Stimulated activated CD8-positive, alpha-beta memory T cell treated with anti-CD3 and anti-CD28 coated beads, Interleukin-4, amount 100 ng/mL, for 1 hour (primary cell): ENCODE results near the gene CSMD2.

Source experiments
- DNase-seq, 2 donors: peaks; one replicate each; pipeline ENCODE4 v3.0.0-alpha.2; 2020; ENCODE audit warnings: low read depth in 2 of 2, low spot score in 1 of 2

The CSMD2 gene

GRCh38 chr1:33692206-33693188, 472.5 kb downstream of the CSMD2 start:
- no peak for DNase-seq

- no peak for DNase-seq
These were observed 478.0 kb downstream of the CSMD2 start for GRCh38 chr1:33687000-33687399.

- no peak for DNase-seq
These were observed 478.5 kb downstream of the CSMD2 start for GRCh38 chr1:33686551-33686950.

- DNase-seq: no peak
These were observed 479.8 kb downstream of the CSMD2 start for GRCh38 chr1:33685256-33685655.

GRCh38 chr1:33684396-33685179, 480.4 kb downstream of the CSMD2 start:
- DNase-seq: no peak

- no peak for DNase-seq
These were observed 481.1 kb downstream of the CSMD2 start for GRCh38 chr1:33683913-33684312.

GRCh38 chr1:33682371-33682770, 482.7 kb downstream of the CSMD2 start:
- DNase-seq: no peak

GRCh38 chr1:33680281-33680840, 484.7 kb downstream of the CSMD2 start:
- no peak for DNase-seq

- no peak for DNase-seq
These were observed 494.5 kb downstream of the CSMD2 start for GRCh38 chr1:33670567-33670966.

GRCh38 chr1:33668695-33669094, 496.3 kb downstream of the CSMD2 start:
- DNase-seq: no peak

- DNase-seq: no peak
These were observed 497.4 kb downstream of the CSMD2 start for GRCh38 chr1:33667386-33668282.

GRCh38 chr1:33666616-33667015, 498.4 kb downstream of the CSMD2 start:
- DNase-seq: no peak

GRCh38 chr1:33661811-33662454, 503.1 kb downstream of the CSMD2 start:
- DNase-seq: no peak

GRCh38 chr1:33660956-33661355, 504.1 kb downstream of the CSMD2 start:
- DNase-seq: no peak

GRCh38 chr1:33660244-33660643, 504.8 kb downstream of the CSMD2 start:
- no peak for DNase-seq

- no peak for DNase-seq
These were observed 505.4 kb downstream of the CSMD2 start for GRCh38 chr1:33659641-33660040.

GRCh38 chr1:33657833-33658232, 507.2 kb downstream of the CSMD2 start:
- no peak for DNase-seq

GRCh38 chr1:33656467-33657005, 508.5 kb downstream of the CSMD2 start:
- DNase-seq: no peak

GRCh38 chr1:33655496-33655895, 509.5 kb downstream of the CSMD2 start:
- no peak for DNase-seq

- DNase-seq: no peak
These were observed 510.7 kb downstream of the CSMD2 start for GRCh38 chr1:33654267-33654834.
